ENCODE measurements around the gene UBE2H.
"Not testable (repeated sequence)": the region's sequence is repeated elsewhere in the genome, so short reads cannot be mapped to it uniquely, and the experiment has no call there.

Gene UBE2H

GRCh38 chr7:129952653-129953560, at the start of gene UBE2H:
UBE2H (minus strand) TSS chr7:129952960; CDS start chr7:129952555, 405 bp downstream.
- DNase-seq = peak; percentile 56

- no peak for DNase-seq
Observed at GRCh38 chr7:129998446-129998845, 45.7 kb upstream of the UBE2H start.

- no peak for DNase-seq
Observed at GRCh38 chr7:129997285-129997684, 44.5 kb upstream of the UBE2H start.

DNA sequence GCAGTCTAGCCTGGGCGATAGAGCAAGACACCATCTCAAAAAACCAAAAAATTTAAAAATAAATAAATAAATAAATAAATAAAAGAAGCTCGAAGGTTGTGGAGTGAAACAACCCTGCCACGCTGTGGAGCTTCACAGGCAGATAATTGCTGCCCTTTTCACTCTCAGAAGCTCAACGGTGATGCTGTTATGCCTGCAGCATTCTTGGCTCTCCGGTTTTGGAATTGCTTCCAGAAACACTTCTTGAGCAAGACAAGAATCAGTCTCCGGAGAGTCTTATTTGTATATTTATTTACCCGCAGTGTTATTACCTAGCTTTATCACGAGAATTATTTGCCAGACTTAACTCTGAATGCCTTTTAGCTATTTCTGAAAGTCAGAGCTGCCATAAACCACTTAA, 40.5 kb upstream of the UBE2H start:
- no peak for DNase-seq

DNA sequence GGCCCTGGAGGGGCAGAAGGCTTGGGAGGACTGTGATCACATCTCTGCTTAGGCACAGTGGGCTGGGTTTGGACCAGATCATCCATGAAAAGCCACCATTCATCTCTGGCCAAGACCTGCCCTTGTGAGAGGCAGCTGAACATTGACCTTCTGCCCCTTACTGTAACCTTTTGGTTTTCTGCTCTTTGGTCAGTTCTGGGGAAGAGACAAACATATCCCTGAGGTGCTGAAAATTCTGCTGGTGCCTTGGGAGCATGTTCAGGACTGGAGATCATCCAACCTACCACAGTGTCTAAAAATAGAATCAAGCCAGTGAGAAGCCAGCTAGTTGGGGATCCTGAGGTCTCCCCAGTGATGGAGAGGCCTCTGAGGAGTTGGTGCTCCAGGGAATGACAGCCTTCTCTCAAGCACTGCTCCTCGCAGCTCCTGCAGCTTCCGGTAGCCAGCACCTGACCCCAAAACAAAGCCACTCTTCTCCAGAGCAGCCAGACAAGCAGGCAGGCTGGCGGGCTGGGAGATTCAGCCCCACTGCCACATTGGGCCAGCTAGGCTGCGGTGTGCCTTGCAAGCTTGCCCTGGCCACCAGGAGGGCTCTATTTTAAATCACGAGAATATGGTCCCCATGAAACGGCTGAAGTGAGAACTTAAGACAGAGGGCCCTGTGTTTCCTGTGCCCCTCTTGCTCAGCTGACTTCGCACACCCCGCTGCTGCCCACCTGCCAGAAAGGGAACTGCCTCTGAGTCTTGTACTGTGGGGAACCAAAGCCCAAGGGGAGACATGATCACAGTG, 37.8 kb upstream of the UBE2H start:
- no peak for DNase-seq

DNA sequence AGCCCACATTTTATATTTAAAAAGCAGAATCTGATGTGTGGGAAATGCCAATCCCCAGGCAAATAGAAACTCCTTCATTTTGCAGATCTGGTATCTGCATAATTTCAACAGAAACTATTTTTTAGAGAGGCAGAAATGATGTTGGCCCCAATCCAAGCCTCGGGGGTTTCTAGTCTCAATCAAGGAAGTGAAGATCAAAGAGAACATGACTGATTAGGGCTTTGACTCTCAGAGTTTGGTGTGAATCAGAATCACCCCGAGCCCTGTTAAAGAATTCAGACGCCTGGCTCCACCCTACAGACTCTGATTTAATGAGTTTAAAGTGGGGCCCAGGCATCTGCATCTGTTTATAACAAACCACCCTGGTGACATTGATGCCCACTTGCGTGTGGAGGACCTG, 36.7 kb upstream of the UBE2H start:
- DNase-seq = no peak

- no peak for DNase-seq
Observed at GRCh38 chr7:129986600-129986999, 33.8 kb upstream of the UBE2H start.

- no peak for DNase-seq
Observed at GRCh38 chr7:129980667-129981066, 27.9 kb upstream of the UBE2H start.

DNA sequence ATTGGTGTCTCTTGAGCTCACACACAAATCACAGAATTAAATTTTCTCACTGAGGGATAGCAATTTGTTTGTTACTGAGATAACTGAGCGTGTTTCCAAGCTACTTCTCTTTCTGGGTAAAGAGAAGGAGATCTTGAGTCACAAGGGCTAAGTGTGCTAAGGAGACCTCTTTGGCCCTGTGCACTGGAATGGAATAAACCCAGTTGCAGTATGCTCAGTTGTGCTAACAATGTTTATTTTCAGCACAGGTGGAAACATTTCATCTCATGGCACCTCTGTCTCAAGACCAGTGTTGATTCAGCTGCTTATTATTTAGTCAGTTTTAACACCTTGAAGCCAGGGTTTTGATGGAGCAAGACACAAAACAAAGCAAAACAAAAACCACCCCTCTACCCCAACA, 22.5 kb upstream of the UBE2H start:
- DNase-seq = no peak

GRCh38 chr7:129970816-129971215, 18.1 kb upstream of the UBE2H start:
- DNase-seq = no peak

DNA sequence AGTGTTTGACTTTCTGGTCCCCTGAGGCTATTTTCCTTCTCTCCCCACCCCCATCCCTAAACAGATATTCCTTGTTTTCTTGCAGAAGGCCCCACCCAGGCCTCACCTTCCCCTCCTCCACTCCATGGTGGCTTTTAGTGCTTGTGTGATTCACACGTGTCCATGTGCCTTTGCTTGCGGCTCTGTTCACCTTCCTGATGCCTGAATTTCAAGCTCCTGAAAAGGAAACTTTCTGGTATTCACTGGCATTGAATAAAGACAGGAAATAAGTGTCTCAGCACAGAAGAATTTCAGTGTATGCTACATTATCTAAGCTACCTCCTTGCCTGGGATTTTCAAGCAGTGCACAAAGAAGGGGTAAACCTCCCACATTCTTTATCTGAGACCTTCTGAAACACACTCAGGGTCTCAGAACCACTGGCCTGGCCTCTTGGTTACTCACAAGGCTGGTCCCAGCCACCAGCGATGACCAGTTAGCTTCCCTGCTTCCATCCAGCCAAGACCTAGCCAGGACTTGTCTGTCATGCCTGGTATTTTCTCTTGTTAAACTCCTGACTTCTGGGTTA, 17.2 kb upstream of the UBE2H start:
- DNase-seq = no peak

- DNase-seq = no peak
Observed at GRCh38 chr7:129968592-129969383, 16.0 kb upstream of the UBE2H start.

DNA sequence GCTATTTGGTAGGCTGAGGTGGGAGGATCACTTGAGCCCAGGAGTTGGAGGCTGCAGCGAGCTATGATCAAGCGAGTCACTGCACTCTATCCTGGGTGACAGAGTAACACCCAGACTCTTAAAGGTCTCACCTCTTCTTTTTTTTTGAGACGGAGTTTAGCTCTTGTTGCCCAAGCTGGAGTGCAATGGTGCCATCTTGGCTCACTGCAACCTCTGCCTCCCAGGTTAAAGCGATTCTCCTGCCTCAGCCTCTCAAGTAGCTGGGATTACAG, 7.4 kb upstream of the UBE2H start:
- DNase-seq = not testable (repeated sequence)

GRCh38 chr7:129959471-129960203, 6.9 kb upstream of the UBE2H start:
- no peak for DNase-seq

DNA sequence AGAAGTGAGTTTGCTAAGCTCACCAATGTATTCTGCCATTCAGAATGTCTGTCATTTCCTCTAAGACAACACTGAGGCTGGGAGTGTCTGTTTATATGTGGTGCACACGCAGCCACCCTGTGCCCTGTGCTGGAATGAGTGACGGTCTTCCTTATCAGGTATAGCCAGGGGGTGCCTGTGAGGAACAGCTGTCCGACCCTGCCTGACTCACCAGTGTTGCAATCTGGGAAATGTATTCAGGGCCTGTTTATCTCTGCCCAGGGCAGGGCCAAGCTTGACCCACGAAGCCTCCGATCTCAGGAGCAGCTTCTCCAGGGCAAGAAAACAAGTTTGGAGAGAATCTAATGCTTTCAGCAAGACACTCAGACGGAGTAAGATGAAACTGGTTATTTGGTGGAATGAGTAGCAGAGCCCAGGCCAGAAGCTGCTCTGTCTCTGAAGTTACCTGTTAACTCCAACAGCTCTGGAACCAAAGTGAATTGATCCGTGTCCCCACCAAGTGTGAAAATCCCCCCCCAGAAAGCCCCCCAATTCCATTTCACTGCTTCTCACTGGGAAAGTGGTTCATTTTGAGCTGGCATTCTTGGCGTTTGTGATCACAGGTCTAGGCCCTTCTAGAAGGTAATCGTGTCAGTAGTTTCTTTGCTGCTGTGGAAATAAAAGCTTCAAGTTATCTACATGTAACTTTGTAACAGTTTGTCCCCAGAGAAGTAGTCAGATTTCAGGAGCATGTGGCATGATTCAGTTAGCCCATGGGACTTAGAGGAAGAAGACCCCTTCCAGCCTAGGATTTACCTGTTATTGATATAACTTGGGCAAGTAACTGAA, 6.1 kb upstream of the UBE2H start:
- DNase-seq = no peak

DNA sequence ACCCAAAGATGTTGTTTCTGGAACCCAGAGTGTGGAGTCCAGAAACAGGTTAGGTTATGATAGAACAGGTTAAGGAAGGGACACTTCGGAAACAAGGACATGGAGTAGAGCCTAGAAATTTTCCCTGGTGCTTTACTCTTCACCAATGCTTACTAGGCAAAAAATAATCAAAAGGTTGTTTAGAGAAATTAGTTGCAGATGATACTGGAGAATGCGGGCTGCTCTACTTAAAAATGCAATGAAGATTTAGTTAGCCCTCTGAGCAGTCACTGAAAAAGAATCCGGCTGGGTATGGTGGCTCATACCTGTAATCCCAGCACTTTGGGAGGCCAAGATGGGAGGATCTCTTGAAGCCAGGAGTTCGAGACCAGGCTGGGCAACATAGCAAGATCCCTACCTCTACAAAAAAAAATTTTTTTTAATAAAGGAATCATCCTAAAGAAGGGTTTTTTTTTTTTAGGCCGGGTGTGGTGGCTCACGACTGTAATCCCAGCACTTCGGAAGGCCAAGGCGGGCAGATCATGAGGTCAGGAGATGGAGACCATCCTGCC, 3.3 kb upstream of the UBE2H start:
- no peak for DNase-seq

- DNase-seq = no peak
Observed at GRCh38 chr7:129952086-129952652, 591 bp downstream of the UBE2H start.

DNA sequence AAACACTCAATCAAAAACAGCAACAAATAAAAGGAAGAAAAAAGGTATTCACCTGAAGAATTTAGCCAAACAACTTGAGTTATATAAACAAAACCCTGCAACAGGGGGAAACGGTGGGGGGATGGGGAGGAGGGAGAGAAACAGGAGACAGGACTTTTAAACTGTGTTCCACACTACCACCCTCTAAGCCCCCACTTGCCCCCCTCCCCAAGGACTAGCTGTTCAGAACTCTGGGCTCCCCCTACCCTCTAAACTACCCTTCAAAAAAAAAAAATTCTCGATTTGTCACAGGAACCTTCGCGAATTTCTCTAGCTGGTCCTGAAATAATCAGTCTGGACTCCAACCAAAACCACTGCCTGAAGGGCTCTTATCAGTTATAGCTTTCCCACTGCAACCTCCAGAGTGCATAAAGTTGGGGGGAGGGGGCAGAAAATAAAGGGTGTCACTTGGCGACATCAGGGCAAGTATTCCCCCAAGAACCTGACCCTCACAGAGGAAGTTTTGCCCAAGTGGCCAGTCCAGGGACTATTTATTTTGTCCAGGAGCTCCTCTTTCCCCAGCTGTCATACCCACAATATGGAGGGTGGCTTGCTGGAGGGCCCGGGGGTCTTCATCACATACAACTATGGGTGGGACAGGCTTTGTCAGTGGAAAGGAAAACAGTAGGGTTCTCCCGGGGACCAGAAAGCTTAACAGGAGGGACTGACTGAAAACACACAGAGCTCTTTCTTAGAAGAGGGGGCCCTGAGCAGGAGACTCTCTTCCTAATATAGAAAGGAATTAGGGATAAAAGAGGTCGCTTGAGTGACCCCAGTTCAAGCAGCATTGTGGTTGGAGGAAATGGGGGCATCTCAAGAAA, 1.3 kb downstream of the UBE2H start:
- DNase-seq = no peak

- no peak for DNase-seq
Observed at GRCh38 chr7:129950933-129951225, 1.9 kb downstream of the UBE2H start.

All from NCI-H510A (cell line).